ENCODE measurements around the gene SRRM3.

DNA sequence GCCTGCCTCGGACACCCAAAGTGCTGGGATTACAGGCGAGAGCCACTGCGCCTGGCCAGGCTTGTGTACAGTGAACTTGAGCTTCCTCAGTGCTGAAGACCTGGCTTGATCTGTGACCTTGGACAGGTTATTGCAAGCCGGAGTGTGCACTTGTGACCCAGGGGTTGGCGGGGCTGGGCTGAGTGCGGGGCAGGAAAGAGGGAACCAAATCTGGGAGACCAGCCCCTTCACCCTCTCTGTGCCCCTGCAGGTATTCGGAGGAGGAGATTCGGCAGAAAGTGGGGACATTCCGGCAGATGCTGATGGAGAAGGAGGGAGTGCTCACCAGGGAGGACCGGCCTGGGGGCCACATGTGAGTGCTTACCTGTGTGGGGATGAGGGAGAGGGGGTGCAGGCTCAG lies 46.2 kb downstream of the SRRM3 start:
- TF ChIP-seq, protein P1, sequence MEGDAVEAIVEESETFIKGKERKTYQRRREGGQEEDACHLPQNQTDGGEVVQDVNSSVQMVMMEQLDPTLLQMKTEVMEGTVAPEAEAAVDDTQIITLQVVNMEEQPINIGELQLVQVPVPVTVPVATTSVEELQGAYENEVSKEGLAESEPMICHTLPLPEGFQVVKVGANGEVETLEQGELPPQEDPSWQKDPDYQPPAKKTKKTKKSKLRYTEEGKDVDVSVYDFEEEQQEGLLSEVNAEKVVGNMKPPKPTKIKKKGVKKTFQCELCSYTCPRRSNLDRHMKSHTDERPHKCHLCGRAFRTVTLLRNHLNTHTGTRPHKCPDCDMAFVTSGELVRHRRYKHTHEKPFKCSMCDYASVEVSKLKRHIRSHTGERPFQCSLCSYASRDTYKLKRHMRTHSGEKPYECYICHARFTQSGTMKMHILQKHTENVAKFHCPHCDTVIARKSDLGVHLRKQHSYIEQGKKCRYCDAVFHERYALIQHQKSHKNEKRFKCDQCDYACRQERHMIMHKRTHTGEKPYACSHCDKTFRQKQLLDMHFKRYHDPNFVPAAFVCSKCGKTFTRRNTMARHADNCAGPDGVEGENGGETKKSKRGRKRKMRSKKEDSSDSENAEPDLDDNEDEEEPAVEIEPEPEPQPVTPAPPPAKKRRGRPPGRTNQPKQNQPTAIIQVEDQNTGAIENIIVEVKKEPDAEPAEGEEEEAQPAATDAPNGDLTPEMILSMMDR (IDR thresholded peaks at IDR 0.05 in 2 of 3, conservative IDR thresholded peaks at IDR 0.05 in 1 of 3; ENCODE audit: borderline replicate concordance in 1 of 3, insufficient read depth in 1 of 3, low read depth in 2 of 3, low read length in 2 of 3) = no peak
- TF ChIP-seq EZH2 (IDR thresholded peaks at IDR 0.05) (no peak), SP1 (IDR thresholded peaks at IDR 0.05; ENCODE audit: low read depth) (no peak), POLR2AphosphoS5 (IDR thresholded peaks at IDR 0.05; ENCODE audit: low read depth, low read length) (no peak), REST (IDR thresholded peaks at IDR 0.05; ENCODE audit: low read depth) (no peak), POLR2A (IDR thresholded peaks at IDR 0.05; ENCODE audit: borderline replicate concordance, extremely low read depth, insufficient read depth, insufficient read length) (no peak), ATF3 (IDR thresholded peaks at IDR 0.05) (no peak), EZH2phosphoT487 (IDR thresholded peaks at IDR 0.05; ENCODE audit: borderline replicate concordance) (no peak), ZNF274 (IDR thresholded peaks at IDR 0.05; ENCODE audit: low read depth, low read length) (no peak), RAD21 (IDR thresholded peaks at IDR 0.05; ENCODE audit: low read depth) (no peak), MAX (IDR thresholded peaks at IDR 0.05) (no peak)

Data from HCT116 (cell line).